ENCODE results near the gene ITPK1.

ITPK1 gene

DNA sequence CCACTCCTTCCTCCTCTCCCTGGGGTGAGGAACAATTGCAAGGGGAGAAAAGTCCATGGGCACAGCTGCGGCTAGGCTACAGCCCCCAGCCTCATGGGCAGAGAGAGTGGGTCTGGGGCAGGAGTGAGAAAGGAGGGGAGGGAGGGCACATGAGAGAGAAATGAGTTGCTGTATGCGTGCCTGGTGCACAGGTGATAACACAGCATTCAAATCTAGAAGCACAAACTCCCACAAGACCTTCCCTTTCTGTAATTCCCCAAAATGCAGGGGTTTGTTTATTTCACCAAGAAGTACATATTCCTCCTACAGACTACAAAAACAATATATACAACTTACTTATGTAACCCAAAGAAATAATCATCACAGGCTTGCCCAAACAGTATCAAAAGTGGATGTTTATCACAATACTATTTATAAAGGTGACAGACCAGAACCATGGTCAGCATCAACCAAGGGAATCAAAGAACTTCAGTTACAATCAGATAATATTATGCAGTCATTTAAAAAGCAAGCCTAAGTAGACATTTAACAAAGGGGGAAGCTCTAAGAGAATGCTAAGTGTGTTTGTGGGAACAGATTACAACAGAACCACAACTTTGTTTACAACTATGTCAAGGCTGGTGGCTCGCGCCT, 54.2 kb downstream of the ITPK1 start:
- no peak for DNase-seq (ENCODE audit: low spot score)

DNA sequence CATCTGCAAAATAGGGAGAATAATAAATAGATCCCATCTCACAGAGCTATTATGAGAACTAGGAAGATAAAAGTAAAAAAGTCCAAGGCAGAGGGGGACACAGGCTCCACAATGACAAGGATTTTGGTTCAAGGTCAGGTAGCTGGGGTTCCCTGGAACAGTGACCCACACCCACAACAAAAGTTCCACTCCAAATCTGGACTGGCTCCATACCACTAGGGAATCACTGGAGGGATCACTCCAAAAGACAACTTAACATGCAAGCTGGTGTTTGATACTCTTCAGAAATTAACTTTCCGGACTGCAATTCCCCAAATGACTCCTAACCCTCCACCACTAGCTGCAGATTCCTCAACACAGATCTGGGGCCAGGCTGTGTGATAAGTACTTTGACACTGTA, 54.9 kb downstream of the ITPK1 start:
- no peak for DNase-seq (ENCODE audit: low spot score)

DNA sequence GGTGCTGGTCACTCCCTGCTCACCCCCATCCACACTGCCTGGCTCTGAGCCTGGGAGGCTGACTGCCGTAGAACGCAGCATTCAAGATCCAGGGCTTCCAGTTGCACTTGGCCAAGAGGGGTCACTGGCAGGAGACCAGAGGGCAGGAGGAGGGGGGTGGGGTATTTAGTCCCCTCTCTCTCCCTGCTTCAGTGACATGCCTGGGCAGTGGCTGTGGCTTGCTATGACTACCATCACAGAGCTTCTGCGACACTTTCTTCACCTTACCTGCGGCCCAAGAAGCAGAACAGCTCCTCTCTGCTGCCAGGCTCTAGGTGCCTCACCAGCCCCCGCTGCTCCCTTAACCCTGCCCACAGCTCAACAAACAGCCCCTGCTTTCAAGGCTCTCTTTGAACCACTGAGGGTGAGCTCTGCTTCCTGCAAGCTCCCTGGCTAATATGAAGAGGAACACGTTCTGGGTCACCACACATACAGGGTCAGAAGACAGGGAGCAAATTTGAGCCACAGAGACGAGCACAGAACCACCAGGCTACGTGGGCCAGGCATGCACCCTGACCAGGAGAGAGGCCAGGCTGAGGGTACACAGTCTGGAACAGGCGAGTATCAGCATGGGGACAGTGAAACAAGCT, 55.7 kb downstream of the ITPK1 start:
- DNase-seq (ENCODE audit: low spot score), result no peak

DNA sequence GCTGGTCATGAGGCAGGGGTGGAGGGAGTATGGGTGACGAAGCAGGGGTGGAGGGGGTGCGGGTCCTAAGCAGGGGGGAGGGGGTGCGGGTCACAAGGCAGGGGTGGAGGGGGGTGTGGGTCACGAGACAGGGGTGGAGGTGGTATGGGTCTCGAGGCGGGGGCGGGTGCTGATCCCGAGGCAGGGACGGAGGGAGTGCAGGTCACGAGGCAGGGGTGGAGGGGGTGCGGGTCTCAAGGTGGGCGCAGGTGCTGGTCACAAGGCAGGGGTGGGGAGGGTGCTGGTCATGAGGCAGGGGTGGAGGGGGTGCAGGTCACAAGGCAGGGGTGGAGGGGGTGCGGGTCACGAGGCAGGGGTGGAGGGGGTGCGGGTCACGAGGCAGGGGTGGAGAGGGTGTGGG, 56.5 kb downstream of the ITPK1 start:
- no peak for DNase-seq (ENCODE audit: low spot score)

GRCh38 chr14:93057586-93058280, 58.0 kb downstream of the ITPK1 start:
- no peak for DNase-seq (ENCODE audit: low spot score)

- no peak for DNase-seq (ENCODE audit: low spot score)
Observed at GRCh38 chr14:93056840-93057585, 58.7 kb downstream of the ITPK1 start.

- DNase-seq (ENCODE audit: low spot score), result no peak
Observed at GRCh38 chr14:93056166-93056839, 59.4 kb downstream of the ITPK1 start.

- DNase-seq (ENCODE audit: low spot score), result no peak
Observed at GRCh38 chr14:93055651-93056115, 60.0 kb downstream of the ITPK1 start.

- DNase-seq (ENCODE audit: low spot score), result no peak
Observed at GRCh38 chr14:93054876-93055275, 60.8 kb downstream of the ITPK1 start.

GRCh38 chr14:93054006-93054405, 61.7 kb downstream of the ITPK1 start:
- no peak for DNase-seq (ENCODE audit: low spot score)

DNA sequence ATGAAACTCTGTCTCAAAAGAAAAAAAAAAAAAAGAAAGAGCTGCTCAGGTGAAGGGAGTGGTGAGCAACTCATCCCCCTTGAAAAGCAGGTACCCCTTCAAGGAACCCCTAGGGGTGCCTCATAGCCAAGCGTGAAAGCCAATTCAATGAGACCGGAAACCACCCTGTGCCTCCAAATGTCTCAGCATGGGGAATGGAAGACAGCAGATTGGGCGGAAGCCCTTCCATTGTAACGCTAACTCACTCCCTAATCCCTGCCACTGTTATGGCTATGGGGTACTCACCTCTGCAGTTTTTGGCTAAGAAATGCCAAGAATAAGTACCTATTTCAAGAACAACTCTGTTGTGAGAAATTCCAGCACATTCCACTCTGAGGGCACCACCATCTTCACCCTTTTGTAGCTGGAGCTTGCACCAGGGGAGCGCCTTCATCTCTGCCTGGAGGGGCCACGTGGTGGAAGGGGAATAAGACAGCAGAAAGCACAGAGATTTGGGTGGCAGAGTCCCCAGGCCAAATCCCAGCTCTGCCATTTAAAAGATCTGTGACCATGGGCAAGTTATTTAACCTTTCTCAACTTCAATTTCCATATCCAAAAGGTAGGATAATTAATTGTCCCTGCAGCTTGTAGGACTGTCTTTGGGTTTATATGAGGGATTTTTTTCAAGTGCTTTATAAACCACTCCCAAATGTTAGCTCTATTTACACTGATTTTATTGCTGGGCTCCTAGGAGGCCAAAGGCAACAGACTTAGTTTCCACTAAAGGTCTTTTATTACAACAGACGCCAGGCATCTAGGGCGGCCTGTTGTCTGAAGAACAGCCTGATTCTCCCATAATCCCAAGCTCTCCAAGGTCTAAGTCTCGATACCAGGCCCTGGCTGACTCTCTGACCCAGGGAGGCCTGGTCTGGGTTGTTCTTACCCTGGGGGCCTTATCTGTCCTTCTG, 63.9 kb downstream of the ITPK1 start:
- DNase-seq (ENCODE audit: low spot score), result no peak

DNA sequence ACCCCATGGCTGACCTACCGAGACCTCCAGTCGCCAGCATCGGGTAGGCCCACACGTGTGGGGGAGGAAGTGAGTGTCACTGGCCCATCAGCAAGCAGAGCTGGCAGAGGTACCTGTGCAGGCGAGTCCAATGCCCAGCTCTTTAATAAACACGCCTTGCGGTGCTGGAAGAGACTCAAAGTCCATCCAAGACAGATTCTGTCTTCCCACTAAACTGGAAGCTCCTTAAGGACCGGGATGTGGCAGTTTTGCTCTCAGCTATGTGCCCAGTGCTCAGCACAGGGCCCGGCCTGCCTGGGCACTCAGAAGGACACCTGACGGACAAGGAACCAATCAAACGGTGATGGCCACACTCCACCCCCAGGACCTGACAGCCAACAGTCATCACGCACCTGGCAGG, 65.0 kb downstream of the ITPK1 start:
- no peak for DNase-seq (ENCODE audit: low spot score)

GRCh38 chr14:93049867-93050331, 65.8 kb downstream of the ITPK1 start:
- DNase-seq (ENCODE audit: low spot score), result no peak

DNA sequence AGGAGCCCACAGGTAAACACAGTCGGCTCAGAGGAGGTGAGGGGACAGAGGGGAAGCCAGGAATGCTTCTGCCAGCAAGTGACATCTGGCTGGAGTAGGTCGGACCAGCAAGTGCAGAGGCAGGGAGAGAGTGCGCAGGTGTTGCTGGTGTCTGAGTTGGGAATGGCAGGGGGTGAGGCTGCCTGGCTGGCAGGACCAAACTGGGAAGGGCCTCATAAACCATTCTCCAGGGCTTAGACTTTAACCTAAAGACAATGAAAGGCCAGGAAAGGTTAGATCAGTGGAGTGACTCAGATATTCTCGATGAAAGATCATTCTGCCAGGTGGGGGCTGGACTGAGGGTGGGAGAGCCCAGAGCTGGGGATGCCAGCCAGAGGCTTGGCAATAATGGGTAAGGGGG, 66.4 kb downstream of the ITPK1 start:
- DNase-seq (ENCODE audit: low spot score), result no peak

DNA sequence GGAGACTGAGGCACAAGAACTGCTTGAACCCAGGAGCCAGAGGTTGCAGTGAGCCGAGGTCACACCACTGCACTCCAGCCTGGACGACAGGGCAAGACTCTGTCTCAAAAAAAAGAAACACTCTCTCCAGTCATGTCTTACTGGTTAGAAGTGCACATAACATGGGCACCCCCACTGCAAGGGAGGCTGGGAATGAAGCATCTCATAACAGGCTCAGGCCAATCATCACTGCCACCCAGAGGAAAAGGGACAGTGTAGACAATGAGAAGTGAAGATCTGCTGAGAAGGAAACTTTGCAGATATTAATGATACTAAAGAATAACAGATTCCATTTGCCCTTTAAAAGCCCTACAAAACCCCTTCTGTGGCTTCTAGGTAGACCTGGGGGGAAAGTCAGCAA, 66.9 kb downstream of the ITPK1 start:
- DNase-seq (ENCODE audit: low spot score), result no peak

DNA sequence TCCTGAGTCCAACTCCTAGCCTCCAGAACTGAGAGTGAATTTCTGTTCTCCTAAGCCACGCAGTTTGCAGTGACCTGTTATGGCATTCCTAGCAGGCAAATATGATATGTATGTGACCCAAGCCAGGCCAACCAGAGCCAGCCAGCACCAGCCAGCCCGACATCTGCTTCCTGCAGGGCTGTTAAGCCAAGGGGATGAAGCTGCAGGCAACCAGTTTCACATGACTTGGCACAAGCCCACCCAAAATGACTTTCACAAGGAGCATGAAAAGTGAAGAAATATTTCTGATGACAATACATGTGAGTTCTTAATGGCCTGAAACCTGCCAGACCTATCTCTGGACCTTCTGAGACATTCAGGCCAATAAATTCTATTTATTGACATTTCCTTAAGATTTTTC, 68.1 kb downstream of the ITPK1 start:
- no peak for DNase-seq (ENCODE audit: low spot score)

GRCh38 chr14:93047157-93047556, 68.6 kb downstream of the ITPK1 start:
- no peak for DNase-seq (ENCODE audit: low spot score)

- no peak for DNase-seq (ENCODE audit: low spot score)
Observed at GRCh38 chr14:93046705-93047050, 69.0 kb downstream of the ITPK1 start.

GRCh38 chr14:93045965-93046704, 69.6 kb downstream of the ITPK1 start:
- no peak for DNase-seq (ENCODE audit: low spot score)

DNA sequence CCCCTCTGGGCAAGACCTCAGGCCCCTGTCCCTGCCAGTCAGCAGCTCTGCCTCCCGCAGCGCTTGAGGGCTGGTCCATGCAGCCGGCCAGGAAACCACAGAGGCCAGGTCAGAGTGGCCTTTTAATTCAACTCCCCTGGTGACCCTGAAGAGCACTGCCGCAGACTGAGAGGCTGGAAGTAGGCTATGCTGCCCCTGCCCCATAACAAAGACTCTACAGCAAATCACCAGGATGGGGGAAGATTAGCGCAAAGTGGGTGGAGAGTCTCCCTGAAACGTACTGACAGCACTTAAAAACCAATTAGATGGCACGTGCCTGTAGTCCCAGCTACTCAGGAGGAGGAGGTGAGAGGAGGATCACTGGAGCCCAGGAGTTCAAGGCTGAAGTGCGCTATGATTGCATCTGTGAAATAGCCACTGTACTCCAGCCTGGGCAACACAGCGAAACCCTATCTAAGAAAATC, 70.5 kb downstream of the ITPK1 start:
- DNase-seq (ENCODE audit: low spot score), result no peak

All from hematopoietic multipotent progenitor cell treated with erythropoietin and hydrocortisone succinate and interleukin-3 and kit ligand, for 17 days (in vitro differentiated cells).